H1 (cell line): Measurements from ENCODE around the gene NCAPD2. TPM values are rescaled to one million over a fixed set of nuclear protein-coding genes. Genes with fewer than 3 reads are reported as not detected.

ENCODE experiments used
- BRCA1 ChIP-seq: IDR thresholded peaks from 2 replicates; pipeline ENCODE4 v1.6.1; 2012; ENCODE audit warnings: low read depth, low read length, improper control_type of control experiment
- CBX5 ChIP-seq: fragments of 300-800, 300-1000 bp; sonication (generic); IDR thresholded peaks from 2 replicates; pipeline ENCODE4 v1.7.1; 2016; ENCODE audit warnings: antibody characterized with exemption, low read length, low read depth
- CREB1 ChIP-seq: IDR thresholded peaks from 2 replicates; pipeline ENCODE4 v1.6.1; 2012; ENCODE audit warnings: inconsistent platforms
- CTCF ChIP-seq, 3 experiments: IDR thresholded peaks; 1 replicate in 2 of 3; 2 replicates in 1 of 3; pipeline versions ENCODE4 v1.5.1 to v1.6.1; 2011; ENCODE audit warnings: low read length in 3 of 3, mild to moderate bottlenecking in 3 of 3, inconsistent platforms in 2 of 3, low read depth in 1 of 3, moderate library complexity in 1 of 3; ENCODE audit not compliant: insufficient read depth in 1 of 3; ENCODE audit errors: control extremely low read depth in 1 of 3
- E2F6 ChIP-seq: IDR thresholded peaks from 2 replicates; pipeline ENCODE4 v1.6.1; 2012; ENCODE audit warnings: inconsistent platforms
- EGR1 ChIP-seq: IDR thresholded peaks from 2 replicates; pipeline ENCODE4 v1.6.1; 2011; ENCODE audit warnings: low read depth, low read length, borderline replicate concordance
- EZH2 ChIP-seq: fragments of 200-600 bp; sonication (generic); IDR thresholded peaks from 2 replicates; pipeline ENCODE4 v1.7.1; 2012; ENCODE audit warnings: low read depth, mild to moderate bottlenecking, moderate library complexity, low read length, inconsistent platforms; ENCODE audit not compliant: severe bottlenecking
- GABPA ChIP-seq: IDR thresholded peaks from 2 replicates; pipeline ENCODE4 v1.6.1; 2011; ENCODE audit warnings: mild to moderate bottlenecking, low read length, moderate library complexity, borderline replicate concordance; ENCODE audit not compliant: insufficient read depth
- GTF2F1 ChIP-seq: IDR thresholded peaks from 2 replicates; pipeline ENCODE4 v1.6.1; 2012; ENCODE audit warnings: low read depth, low read length, improper control_type of control experiment, borderline replicate concordance
- NANOG ChIP-seq: IDR thresholded peaks from 2 replicates; pipeline ENCODE4 v1.6.1; 2011; ENCODE audit warnings: low read length, low read depth, mild to moderate bottlenecking, inconsistent platforms; ENCODE audit not compliant: insufficient read depth, poor library complexity, severe bottlenecking
- RNF2 ChIP-seq: fragments of 200-900, 300-1000 bp; sonication (generic); IDR thresholded peaks from 2 replicates; pipeline ENCODE4 v1.7.1; 2016; ENCODE audit warnings: borderline replicate concordance, low read depth, mild to moderate bottlenecking, antibody characterized with exemption, low read length; ENCODE audit not compliant: poor library complexity, severe bottlenecking; ENCODE audit errors: missing control alignments
- SIN3A ChIP-seq, 2 experiments: IDR thresholded peaks in 1 of 2; conservative IDR thresholded peaks in 1 of 2; 2 replicates each; pipeline ENCODE4 v1.6.1; 2011 to 2012; ENCODE audit warnings: low read length in 2 of 2, improper control_type of control experiment in 1 of 2, low read depth in 1 of 2, mild to moderate bottlenecking in 1 of 2
- SUZ12 ChIP-seq: fragments of 200-600 bp; sonication (generic); IDR thresholded peaks from 2 replicates; pipeline ENCODE4 v1.6.1; 2012; ENCODE audit warnings: mild to moderate bottlenecking, inconsistent platforms, low read length, moderate library complexity, mixed read lengths
- USF2 ChIP-seq: IDR thresholded peaks from 2 replicates; pipeline ENCODE4 v1.6.1; 2011; ENCODE audit warnings: low read length, improper control_type of control experiment
- polyA plus RNA-seq, 7 experiments: library from polyadenylated mRNA; depleted of rRNA in 3 of 7; stranded (reverse) in 5 of 7; unstranded in 2 of 7; fragments of >200 nt in 5 of 7; fragments of 200-250 nt in 2 of 7; gene quantifications; 1 replicate in 5 of 7; 2 replicates in 1 of 7; 4 replicates in 1 of 7; pipeline versions ENCODE4 v1.2.1 to v1.2.3, GENCODE V29; 2011 to 2013; ENCODE audit warnings: missing spikeins in 2 of 7, mixed read lengths in 2 of 7
- total RNA-seq: library from RNA; stranded (reverse); fragmentation: NEBNext Ultra II Directional; extraction: Animal tissue kit (Norgen Biotek cat#: 25700); gene quantifications from 2 replicates; pipeline ENCODE4 v1.2.1, GENCODE V29; 2021
- TF ChIP-seq, protein P1 (sequence below): IDR thresholded peaks from 2 replicates; pipeline ENCODE4 v1.6.1; 2012; ENCODE audit warnings: low read length, inconsistent platforms

Gene NCAPD2
- total and polyA plus RNA-seq, 2 of the 8 experiments (the other 6 are each of a cell fraction or from before 2014, with no cell fraction given) = 55.8 to 132 TPM

DNA sequence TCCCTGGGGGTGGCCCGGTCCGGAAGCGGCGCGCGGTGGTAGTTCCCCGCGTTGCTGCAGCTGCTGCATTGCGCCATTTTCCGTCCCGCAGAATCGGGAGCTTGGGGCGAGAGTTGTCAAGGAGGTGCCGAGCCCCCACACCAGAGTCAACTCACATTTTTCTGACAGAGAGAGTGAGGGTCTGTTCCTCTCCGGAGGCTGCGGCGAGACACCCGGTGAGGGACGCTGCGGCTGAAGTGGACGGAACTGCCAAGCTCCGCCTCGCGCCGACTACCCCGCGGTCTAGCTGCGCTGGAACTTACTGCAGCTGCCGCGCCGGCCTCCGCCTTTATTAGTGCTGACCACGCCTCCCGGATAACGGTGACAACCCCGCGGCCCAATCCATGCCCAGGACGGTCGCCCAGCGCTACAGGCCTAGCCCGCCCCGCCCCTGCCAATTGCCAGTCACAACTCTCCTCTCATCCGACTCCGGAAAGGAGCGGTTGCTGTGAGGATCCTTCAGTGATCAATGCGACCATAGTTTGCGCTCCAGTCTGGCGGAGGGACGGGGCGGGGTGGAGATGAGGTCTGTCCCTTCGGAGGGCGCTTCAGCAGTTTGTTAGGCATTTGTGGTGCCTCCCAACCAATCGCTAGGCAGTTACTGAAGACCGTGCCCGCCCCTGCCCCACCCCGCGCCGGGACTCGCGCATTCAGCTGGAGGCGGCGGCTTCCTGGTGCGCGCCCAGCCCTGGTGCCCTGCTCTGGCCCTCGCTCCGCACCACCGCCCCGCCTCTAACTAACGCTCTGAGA, 23.3 kb upstream of the NCAPD2 start, which contains the start of gene VAMP1 (continued):
- TF ChIP-seq USF2 (no peak), CREB1 (peak; percentile 60; the same call in 1 of the 2 replicates), E2F6 (no peak), EZH2 (no peak), SUZ12 (no peak), EGR1 (no peak), CTCF (IDR thresholded peaks at IDR 0.05; ENCODE audit: control extremely low read depth in 1 of 3, insufficient read depth in 1 of 3, low read depth in 1 of 3, low read length in 3 of 3) (no peak), GABPA (no peak), SIN3A (conservative IDR thresholded peaks at IDR 0.05 in 1 of 2, IDR thresholded peaks at IDR 0.05 in 1 of 2; ENCODE audit: low read depth in 1 of 2, low read length in 2 of 2) (peak in 1 of 2 experiments; percentile 26; a peak in 2 of 4 replicates), RNF2 (no peak), BRCA1 (no peak; the same call in 1 of the 2 replicates), GTF2F1 (no peak; the same call in 1 of the 2 replicates), NANOG (peak; percentile 1), CBX5 (no peak)
- TF ChIP-seq, protein P1, sequence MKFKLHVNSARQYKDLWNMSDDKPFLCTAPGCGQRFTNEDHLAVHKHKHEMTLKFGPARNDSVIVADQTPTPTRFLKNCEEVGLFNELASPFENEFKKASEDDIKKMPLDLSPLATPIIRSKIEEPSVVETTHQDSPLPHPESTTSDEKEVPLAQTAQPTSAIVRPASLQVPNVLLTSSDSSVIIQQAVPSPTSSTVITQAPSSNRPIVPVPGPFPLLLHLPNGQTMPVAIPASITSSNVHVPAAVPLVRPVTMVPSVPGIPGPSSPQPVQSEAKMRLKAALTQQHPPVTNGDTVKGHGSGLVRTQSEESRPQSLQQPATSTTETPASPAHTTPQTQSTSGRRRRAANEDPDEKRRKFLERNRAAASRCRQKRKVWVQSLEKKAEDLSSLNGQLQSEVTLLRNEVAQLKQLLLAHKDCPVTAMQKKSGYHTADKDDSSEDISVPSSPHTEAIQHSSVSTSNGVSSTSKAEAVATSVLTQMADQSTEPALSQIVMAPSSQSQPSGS = no peak
